Fibroblast of upper back skin (primary cell): ENCODE data around the gene DPY19L2.
"Not testable (repeated sequence)": the region's sequence is repeated elsewhere in the genome, so short reads cannot be mapped to it uniquely, and the experiment has no call there.

Source experiments
- DNase-seq: peaks from one replicate; pipeline ENCODE4 v3.0.0-alpha.2; 2013

Gene DPY19L2

DNA sequence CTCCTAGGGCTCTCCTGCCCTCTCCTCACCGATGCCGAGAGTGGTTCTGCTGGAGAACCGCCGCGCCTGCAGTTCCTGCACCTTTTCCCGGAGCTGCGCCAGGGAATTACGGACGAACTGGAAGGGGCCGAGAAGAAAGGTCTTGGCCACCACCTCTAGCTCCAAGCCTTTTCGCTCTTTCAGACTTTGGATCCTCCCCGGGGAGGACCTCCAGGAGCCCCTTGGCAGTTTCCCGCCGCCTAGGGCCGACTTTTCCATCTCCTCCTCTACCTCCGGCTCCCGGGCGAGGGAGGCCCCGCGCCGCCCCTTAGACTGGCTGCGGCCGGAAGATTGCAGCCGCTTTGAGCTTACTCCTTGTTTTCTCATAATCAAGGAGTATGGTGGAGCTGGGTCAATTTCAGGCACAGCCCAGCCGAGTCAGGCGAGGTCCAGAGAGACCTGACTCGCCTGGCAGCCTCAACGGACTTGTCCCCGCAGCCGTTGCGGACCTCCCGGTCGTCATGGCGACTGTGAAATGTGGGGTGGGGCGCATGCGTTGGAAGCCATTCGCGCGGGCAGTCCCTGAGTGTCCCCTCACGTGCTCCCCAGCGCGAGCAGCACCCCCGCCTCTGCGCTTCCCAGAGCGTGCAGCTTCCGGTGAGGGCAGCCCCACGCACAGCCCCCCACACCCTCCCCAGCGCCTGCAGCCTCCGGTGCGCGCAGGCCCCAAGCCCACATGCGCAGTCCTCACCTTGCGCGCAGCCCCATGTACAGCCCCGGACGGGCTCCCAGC, at the start of gene DPY19L2:
Gene DPY19L2 (minus strand): TSS at position 466 of the 772 bp plus-strand sequence. CDS start 100 bp downstream, at position 366.
- DNase-seq, result peak; percentile 69

DNA sequence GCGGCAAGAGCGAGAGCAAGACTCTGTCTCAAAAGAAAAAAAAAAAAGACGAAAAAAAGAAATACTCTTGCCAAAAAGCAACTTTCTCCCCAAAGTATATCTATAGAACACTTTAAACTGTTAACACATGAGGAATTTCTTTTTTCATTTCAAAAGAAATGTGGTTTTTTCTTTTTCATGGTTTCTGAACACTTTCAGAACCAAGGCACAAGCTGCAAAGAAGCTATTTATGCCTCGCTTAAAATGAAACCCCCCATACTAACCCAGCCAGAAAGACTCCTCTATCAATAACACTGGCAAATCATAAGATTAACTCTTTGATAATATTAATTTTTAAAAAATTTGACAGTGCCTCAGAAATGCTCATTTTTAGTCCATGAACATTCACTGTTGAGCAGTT, 48.6 kb upstream of the DPY19L2 start:
- DNase-seq, result not testable (repeated sequence)

GRCh38 chr12:63715107-63715625, 46.9 kb upstream of the DPY19L2 start:
- DNase-seq, result not testable (repeated sequence)

GRCh38 chr12:63714409-63714808, 46.1 kb upstream of the DPY19L2 start:
- DNase-seq, result not testable (repeated sequence)

DNA sequence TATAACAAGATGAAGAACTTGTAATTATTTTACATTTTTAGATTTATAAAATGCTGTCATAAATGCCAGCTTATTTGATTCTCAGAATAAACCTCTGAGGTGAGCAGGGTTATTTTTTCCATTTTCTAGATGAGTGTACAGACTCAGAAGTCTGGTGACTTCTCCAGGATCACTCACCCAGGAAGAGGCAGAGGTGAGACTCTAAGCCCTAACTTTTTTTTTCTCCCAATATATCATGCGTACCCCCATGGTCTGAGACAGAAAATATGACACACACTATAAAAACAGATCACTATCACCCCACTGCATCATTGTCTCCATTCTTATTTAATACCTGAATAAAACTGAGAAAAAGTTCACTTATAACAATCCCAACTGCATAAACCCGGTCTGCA, 45.4 kb upstream of the DPY19L2 start:
- not testable (repeated sequence) for DNase-seq

GRCh38 chr12:63712979-63713680, 44.8 kb upstream of the DPY19L2 start:
- not testable (repeated sequence) for DNase-seq

DNA sequence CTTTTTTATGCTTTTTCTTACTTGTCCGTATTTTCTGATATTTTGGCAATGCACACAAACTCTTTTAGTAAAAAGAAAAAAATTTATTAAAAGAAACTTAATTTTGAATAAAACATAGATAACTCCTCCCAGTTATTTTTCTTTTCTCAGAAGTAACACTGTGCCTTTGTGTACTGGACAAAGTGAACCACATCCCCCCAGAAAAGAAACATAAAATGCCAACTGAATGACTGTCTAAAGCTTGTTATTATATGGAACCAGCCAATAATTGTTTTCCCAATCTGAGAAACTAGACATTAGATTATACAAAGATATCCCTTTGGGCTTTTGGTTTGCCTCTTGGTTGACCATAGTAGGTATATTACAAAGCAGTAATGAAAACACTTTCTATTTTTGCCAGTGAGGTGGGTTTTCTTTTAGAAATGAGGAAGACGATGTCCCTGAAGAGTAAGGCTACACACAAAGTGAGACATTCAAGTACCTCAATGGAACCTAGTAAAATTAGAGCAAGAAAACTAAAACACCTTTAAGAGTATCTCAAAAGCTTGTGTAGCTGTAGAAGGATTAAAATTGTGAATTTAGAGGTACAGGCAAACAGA, 44.2 kb upstream of the DPY19L2 start:
- DNase-seq, result not testable (repeated sequence)

GRCh38 chr12:63711339-63711738, 43.0 kb upstream of the DPY19L2 start:
- peak; percentile 10 for DNase-seq

- no peak for DNase-seq
Observed at GRCh38 chr12:63706336-63706735, 38.0 kb upstream of the DPY19L2 start.

- DNase-seq, result not testable (repeated sequence)
Observed at GRCh38 chr12:63699678-63700382, 31.5 kb upstream of the DPY19L2 start.

- DNase-seq, result not testable (repeated sequence)
Observed at GRCh38 chr12:63699011-63699410, 30.7 kb upstream of the DPY19L2 start.

DNA sequence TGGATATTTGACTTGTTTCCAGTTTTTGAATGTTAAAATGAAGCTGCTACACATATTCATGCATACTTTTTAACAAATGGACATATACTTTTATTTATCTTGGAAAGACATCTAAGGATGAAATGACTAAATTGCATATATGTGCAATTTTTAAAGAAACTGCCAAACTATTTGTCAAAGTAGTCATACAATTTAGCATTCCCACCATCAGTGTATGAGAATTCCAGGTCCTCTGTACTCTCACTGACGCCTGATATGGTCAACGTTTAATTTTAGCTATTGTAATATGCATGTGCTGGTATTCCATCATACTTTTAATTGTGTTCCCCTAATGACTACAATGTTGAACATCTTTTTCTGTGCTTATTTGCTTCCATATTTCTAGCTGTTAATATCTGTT, 22.5 kb upstream of the DPY19L2 start:
- not testable (repeated sequence) for DNase-seq

GRCh38 chr12:63689141-63689540, 20.8 kb upstream of the DPY19L2 start:
- not testable (repeated sequence) for DNase-seq

DNA sequence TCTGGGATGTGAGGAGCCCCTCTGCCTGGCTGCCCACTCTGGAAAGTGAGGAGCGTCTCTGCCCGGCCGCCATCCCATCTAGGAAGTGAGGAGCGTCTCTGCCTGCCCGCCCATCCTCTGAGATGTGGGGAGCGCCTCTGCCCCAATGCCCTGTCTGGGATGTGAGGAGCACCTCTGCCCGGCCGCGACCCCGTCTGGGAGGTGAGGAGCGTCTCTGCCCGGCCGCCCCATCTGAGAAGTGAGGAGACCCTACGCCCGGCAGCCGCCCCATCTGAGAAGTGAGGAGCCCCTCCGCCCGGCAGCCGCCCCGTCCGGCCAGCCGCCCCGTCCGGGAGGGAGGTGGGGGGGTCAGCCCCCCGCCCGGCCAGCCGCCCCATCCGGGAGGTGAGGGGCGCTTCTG, 18.3 kb upstream of the DPY19L2 start:
- DNase-seq, result not testable (repeated sequence)

DNA sequence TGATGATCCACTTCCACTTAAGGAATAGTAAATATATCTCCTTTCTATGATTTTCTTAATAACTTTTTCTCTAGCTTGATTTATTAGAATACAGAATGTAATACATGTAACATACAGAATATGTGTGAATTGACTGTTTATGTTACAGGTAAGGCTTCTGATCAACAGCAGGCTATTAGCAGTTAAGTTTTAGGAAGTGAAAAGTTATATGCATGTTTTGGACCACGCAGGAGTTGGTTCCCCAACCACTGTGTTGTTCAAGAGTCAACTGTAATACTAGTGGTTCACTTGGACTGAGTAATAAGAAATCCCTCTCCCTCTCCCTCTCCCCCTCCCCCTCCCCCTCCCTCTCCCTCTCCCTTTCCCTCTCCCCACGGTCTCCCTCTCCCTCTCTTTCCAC, 17.5 kb upstream of the DPY19L2 start:
- not testable (repeated sequence) for DNase-seq

GRCh38 chr12:63682617-63683016, 14.3 kb upstream of the DPY19L2 start:
- DNase-seq, result not testable (repeated sequence)

- peak; percentile 1 for DNase-seq
Observed at GRCh38 chr12:63680758-63681157, 12.5 kb upstream of the DPY19L2 start.

GRCh38 chr12:63672550-63672949, 4.3 kb upstream of the DPY19L2 start:
- not testable (repeated sequence) for DNase-seq

GRCh38 chr12:63669936-63670335, 1.6 kb upstream of the DPY19L2 start:
- peak; percentile 29 for DNase-seq

GRCh38 chr12:63669427-63669826, 1.1 kb upstream of the DPY19L2 start:
- not testable (repeated sequence) for DNase-seq

GRCh38 chr12:63668800-63669365, 590 bp upstream of the DPY19L2 start:
- DNase-seq, result peak; percentile 5

- DNase-seq, result not testable (repeated sequence)
Observed at GRCh38 chr12:63663005-63663404, 5.3 kb downstream of the DPY19L2 start.
